SH-SY5Y (cell line): Measurements from ENCODE around the gene SIRT6.

Experiments used
- GATA2 ChIP-seq: IDR thresholded peaks from 2 replicates; pipeline ENCODE4 v1.6.1; 2011; ENCODE audit warnings: mild to moderate bottlenecking, low read depth, low read length
- GATA3 ChIP-seq: IDR thresholded peaks from 2 replicates; pipeline ENCODE4 v1.6.1; 2011; ENCODE audit warnings: low read depth, mild to moderate bottlenecking, low read length, moderate library complexity

The SIRT6 gene

DNA sequence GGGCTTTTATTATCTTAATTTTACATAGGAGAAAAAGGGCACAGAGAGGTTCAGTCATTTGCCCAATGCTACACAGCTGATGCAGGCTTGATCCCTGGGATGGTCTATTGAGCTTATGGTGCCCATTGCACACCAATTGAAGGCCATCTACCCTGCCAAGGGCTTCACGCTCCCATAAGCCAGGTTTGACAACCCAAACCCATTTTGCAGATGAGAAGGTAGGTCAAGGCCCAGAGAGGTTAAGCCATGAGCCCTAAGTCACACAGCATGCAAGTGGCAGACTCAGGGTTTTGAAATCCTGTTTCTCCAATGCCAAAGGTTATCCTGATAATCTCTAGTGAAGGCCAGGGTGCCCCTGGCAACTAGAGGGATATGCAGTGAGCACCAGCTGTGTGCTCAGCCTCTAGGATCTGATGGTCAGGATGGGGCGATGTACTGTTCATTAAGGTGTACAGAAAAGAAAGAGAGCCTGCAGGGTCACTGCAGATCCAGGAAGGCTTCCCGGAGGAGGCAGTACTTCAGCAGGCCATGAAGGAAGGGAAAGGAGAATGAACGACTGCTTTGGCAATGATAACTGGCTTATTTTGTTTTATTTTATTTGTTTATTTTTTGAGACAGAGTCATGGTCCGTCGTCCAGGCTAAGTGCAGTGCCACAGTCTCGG lies 20.8 kb downstream of the SIRT6 start:
- no peak for TF ChIP-seq GATA2
- TF ChIP-seq GATA3: no peak

DNA sequence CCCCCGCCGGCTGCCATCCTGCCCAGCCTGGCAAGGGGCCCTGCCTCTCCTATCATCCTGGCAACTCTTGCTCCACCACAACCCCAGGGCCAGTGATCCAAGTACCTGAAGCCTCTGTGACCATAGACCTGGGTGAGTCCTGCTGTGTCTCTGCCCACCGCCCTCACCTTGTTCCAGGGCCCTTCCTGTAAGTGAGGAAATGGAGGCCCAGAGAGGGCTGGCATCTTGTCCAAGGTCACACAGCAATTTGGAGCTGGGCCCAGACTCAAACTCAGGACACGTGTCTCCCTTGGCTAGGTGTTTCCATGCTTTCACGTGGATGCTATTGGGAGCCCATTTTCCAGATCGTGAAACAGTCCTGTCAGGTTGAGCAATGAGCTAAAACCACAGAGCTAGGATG lies 25.2 kb downstream of the SIRT6 start:
- TF ChIP-seq GATA2 (no peak), GATA3 (no peak)

DNA sequence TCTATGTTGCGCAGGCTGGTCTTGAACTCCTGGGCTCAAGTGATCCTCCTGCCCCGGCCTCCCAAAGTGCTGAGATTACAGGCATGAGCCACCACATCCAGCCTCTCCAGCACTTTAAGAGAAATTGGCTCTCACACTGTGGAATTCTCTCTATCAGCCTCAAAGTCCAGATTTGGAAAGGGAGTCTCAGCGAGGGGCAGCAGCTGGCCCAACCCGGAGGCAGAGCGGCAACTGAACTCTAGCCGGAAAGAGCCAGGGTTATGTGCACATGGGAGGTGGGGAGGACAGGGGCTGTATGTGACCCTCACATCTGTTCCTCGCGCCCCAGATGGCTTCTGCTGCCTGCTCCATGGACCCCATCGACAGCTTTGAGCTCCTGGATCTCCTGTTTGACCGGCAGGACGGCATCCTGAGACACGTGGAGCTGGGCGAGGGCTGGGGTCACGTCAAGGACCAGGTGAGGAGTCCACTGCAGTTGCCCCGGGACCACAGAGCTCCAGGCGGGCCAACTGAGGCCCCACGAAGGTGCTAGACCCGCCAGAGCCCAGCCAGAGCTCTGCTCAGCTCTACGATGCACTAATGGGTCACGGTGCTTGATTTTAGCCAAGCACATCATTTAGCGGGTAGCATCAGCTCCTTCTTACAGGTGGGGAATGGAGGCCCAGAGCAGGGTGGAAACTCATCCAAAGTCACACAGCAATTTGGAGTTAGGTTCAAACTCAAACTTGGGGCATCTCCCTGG lies 27.6 kb downstream of the SIRT6 start:
- TF ChIP-seq GATA2: no peak
- TF ChIP-seq GATA3: no peak

DNA sequence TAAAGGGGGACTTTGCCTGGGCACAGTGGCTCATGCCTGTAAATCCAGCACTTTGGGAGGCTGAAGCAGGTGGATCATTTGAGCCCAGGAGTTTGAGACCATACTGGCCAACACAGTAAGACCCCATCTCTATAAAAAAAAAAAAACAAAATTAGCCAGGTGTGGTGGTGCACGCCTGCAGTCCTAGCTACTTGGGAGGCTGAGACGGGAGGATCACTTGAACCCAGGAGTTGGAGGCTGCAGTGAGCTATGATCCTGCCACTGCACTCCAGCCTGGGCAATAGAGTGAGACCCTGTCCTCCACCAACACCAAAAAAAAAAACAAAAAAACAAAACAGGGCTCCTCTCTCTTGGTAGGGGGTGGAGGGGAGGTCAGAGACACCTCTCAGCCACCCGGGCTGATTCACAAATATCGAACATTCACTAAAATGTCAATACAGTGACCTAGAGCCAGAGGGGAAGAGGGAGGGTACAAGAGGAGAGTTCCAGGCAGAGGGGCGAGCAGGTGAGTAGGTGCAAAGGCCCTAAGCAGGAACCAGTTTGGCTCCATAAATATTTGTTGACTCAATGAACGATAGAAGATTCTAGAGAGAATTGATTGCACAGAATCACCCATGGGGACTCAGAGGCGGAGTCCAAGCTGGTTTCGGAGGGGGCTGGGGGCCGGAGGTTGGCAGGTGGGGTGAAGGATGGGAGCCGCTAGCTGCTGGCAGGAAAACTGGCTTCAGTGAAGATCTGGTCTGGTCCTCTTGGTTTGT lies 29.9 kb downstream of the SIRT6 start:
- TF ChIP-seq GATA3: no peak
- no peak for TF ChIP-seq GATA2

DNA sequence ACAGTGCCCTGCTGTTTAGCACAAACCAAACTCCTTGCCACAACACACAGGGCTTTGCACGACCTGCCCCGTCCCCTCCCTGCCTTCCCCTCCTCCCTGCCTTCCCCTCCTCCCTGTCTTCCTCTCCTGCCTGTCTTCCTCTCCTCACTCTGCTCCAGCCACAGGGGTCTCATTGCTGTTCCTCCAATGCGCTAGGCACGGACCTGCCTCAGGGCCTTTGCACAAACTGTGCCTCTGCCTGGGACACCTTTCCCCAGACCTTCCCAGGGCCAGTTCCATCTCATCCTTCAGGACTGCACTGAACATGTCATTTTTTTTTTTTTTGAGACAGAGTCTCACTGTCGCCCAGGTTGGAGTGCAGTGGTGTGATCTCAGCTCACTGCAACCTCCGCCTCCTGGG lies 30.7 kb downstream of the SIRT6 start:
- no peak for TF ChIP-seq GATA2
- no peak for TF ChIP-seq GATA3

DNA sequence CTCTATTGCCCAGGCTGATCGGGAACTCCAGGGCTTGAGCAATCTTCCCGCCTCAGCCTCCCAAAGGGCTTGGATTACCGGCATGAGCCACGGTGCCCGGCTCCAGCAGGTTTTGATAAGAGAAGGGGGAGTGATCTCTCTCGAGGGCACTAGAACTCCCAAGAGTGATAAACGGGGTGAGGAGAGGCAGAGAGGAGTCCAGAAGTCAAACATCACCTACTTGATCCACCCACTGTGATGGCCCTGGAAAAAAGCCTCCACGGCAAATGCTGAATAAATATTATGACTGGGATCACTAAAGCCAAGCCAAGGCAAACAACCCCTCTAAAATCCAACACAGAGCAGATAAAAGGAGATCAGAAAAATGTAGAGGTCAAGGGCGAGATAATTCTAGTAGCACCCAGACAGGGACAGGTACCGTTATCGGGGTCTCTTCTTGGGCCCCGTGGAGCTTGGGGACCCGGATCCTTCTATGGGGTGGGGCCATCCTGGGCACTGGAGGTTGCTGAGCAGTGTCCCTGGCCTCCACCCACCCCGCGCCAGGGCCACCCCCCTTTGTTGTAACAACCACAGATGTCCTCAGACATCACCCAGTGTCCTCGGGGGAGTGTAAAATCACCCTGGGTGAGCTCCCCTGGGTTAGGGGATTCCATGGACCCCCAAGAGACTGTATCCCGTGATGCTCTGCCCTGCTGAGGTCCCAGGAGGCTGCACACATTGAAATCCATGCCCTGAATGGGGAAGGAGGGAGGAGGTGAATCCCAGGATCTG lies 32.7 kb downstream of the SIRT6 start:
- TF ChIP-seq GATA3 (no peak), GATA2 (no peak)

DNA sequence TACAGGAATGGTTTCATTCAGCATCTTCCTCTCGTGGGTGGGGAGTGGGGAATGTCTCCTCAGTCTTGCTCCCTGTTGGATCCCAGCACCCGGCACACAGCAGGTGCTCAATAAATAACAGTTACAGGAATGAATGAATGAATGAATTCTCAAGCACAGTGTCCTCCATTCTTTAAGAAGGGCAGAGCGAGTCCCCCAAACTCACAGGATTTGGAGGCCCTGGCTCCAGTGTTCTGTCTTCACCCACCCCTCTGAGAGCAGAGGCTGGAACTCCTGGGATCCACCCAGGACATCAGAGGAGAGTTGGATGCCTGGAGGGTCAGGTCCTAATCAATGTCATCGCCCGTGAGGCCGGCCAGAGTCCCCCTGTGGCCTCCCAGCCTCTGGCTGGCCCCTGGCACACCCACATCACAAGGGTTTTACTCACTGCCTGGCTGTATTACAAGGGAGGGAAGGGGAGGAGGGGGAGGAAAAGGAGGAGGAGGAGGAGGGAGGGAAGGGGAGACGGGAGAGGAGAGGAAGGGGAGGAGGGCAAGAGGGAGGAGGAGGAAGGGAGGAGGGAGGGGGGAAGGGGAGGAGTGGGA lies 37.6 kb downstream of the SIRT6 start:
- no peak for TF ChIP-seq GATA3
- TF ChIP-seq GATA2: no peak

DNA sequence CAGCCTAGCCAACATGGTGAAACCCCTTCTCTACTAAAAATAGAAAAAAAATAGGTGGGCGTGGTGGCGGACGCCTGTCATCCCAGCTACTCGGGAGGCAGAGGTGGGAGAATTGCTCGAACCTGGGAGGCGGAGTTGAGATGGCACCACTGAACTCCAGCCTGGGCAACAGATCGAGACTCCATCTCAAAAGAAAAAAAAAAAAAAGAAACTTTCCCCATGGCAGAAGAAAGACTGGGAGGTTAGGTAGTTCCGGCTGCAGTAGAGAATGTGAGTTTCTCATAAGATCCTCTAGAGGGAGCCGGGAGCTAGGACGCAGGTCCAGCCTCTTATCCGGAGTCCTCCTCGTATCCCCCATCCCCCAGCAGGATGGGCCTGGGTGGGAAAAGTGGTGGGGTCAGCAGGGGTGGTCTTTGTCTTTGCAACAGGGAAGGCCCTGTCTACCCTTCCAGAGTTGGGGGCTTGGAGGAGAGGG lies 42.1 kb downstream of the SIRT6 start:
- TF ChIP-seq GATA2: no peak
- no peak for TF ChIP-seq GATA3

DNA sequence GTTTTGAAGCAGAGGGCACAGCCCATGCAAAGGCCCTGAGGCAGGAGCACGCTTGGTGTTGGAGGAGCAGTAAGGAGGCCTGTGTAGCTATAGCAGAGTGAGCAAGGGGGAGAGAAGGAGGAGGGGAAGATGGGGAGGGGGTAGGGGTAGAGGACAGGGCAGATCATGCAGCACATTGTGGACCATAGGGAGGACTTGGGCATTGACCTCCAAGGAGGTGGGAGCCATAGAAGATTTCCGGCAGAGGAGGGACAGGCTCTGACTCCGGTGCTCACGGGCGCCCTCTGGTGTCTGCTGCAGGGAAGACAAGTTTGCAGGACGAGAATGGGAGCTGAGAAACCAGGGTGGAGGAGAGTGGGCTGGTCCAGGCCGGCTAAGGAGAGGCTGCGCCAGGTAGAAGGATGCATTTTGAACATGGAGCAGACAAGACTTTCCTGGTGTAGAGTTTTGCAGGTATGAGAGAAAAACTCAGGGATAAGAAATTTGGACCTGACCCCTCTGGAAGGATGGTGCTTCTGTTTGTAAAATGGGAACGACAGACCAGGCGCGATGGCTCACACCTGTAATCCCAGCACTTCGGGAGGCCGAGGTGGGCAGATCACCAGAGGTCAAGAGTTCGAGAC lies 42.6 kb downstream of the SIRT6 start:
- TF ChIP-seq GATA3 (no peak), GATA2 (no peak)

DNA sequence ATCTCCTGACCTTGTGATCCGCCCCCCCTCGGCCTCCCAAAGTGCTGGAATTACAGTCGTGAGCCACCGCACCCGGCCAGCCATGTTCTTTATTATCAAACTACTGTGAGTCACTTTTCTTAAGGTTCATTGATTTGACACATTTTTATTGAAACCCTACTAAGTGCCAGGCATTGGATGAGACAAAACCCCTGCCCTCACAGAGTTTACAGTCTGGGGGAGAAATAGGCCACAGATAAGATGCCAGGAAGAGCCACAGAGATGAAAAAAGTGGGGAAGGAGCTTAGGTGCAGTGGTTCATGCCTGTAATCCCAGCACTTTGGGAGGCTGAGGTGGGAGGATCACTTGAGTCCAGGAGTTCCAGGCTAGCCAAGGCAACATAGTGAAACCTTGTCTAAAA lies 43.9 kb downstream of the SIRT6 start:
- no peak for TF ChIP-seq GATA3
- no peak for TF ChIP-seq GATA2

DNA sequence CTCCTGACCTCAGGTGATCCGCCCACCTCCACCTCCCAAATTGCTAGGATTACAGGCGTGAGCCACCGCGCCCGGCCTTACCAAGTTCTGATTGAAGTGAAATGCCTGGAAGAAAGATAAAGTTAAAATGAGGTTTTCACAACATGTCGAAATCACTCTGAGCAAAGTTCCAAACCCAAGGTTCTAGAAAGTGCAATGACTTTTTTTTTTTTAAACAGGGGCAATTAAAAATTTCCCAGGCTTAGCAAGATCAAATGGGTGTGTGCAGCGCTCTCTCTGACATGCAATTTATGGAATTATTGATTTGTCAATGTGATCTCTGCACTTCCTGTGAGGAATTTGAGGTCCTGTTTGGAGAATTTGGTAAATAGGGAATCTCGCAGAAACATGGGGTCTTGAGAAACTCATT lies 45.7 kb downstream of the SIRT6 start:
- no peak for TF ChIP-seq GATA3
- TF ChIP-seq GATA2: no peak

DNA sequence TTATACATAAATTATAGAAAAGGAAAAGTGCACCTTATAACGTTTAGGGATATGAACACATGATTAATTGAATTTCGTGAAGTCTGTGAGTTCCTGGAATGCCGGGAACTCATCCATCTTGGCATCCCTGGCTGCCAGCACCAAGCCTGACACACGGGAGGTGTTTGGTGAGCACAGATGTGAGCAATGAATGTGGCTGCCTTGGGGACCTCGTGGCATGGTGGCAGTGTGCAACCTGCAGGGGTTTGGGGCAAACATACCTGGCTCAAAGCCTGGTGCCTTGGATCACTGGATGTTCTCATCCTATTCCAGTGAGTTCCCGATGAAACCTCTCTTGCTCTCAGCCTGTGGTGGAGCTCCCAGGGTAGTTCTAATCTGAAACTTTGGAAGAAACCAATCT lies 48.0 kb downstream of the SIRT6 start:
- TF ChIP-seq GATA3: no peak
- no peak for TF ChIP-seq GATA2
